Mesodermal cell (in vitro differentiated cells): ENCODE results near the gene HOGA1.
"Not testable (repeated sequence)": the region's sequence is repeated elsewhere in the genome, so short reads cannot be mapped to it uniquely, and the experiment has no call there.

Source experiments
- H3K27ac ChIP-seq: 2 replicates; pipeline ENCODE4 v1.7.0; 2013; ENCODE audit warnings: mild to moderate bottlenecking, low read depth, low read length, moderate library complexity; ENCODE audit not compliant: severe bottlenecking
- H3K36me3 ChIP-seq: 2 replicates; pipeline ENCODE4 v1.7.1; 2013; ENCODE audit warnings: mild to moderate bottlenecking, low read length, moderate library complexity; ENCODE audit not compliant: control insufficient read depth, insufficient read depth
- H3K4me1 ChIP-seq: one replicate; pipeline ENCODE4 v1.7.1; 2013; ENCODE audit warnings: mild to moderate bottlenecking, low read length; ENCODE audit not compliant: insufficient read depth, control insufficient read depth, poor library complexity, severe bottlenecking
- H3K4me3 ChIP-seq: 2 replicates; pipeline ENCODE4 v1.7.0; 2013; ENCODE audit warnings: low read length, control low read depth, mild to moderate bottlenecking; ENCODE audit not compliant: insufficient read depth, poor library complexity, severe bottlenecking; ENCODE audit errors: extremely low read depth
- H3K9me3 ChIP-seq: 2 replicates; pipeline ENCODE4 v1.7.1; 2013; ENCODE audit warnings: mild to moderate bottlenecking, low read length, moderate library complexity; ENCODE audit not compliant: control insufficient read depth
- WGBS, 2 experiments: methylation state at CpG; one replicate each; pipeline ENCODE4 v1.1.5; 2013; ENCODE audit warnings: missing lambda C conversion rate in 2 of 2; ENCODE audit not compliant: insufficient coverage in 2 of 2; 5-methylcytosine and 5-hydroxymethylcytosine counted together

The HOGA1 gene

DNA sequence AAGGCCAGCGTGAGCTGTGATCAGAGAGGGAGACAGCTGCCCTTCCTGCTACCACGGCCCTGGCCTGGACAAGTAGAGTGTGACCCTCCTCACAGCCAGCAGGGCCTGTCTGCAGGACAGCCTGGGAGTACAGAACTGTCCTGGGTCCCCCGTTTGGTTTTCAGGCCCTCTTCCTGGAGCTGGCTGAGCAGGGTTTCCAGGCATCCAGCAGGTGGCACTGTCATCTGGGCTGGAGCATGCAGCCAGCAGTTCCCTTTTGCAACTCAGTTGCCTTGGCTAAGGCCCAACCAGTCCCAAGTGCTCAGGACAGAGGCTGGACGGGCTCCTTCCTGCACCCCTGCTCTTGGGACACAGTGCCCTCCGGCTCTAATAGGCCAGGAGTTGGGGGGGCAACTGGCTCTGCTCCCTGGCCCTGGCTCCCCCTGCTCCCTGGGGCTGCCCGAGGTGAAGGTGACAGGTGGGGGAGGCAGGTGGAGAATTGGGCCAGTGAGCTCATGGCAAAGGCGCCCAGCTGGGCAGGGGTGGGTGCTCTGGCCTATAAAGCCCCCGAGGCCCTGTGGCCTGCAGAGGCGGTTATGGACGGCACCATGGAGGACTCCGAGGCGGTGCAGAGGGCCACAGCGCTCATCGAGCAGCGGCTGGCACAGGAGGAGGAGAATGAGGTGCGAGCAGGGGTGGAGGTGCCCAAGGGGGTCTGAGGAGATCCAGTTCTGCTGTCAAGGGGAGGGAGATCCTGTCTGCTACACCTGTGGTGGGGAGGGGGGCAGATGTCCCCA, 11.8 kb upstream of the HOGA1 start, which contains the start of gene ANKRD2:
Gene ANKRD2, plus strand, starts transcription at position 566 of the 776 bp plus-strand sequence. Its CDS starts 10 bp downstream, at position 576.
- WGBS, 2 experiments: 74 to 79% methylated on average over 12 to 13 of the region's 16 CpGs
- Histone ChIP-seq H3K36me3 (peaks cover 28% of the 10 kb centered on the region), H3K9me3 (no peaks in the 10 kb centered on the region), H3K4me1 (peaks cover 22% of the 10 kb centered on the region), H3K4me3 (no peak within 1 kb of the TSS), H3K27ac (no peak within 1 kb of the TSS)

DNA sequence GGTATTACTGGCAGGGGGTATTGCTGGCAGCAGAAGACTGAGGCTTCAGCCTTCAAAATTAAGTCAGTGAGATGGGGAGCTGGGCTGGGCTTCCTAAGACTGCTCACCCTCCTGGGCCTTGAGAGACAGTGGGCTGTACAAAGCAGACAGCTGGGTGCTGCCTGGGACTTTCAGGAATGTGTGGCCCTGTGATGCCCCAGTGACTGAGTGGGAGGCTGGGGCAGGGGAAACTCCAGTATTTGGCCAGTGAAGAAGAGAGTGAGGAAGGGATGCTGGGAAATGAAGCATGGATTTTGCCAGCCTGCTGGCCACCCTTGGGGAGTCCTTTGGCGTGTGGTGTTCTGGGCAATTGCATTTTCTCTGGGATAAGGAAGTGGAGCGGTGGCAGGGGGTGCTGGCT, 11.2 kb upstream of the HOGA1 start:
- Histone ChIP-seq H3K4me1 (peaks cover 22% of the 10 kb centered on the region), H3K9me3 (no peaks in the 10 kb centered on the region), H3K4me3 (no peak overlapping the region), H3K27ac (no peak overlapping the region), H3K36me3 (peaks cover 28% of the 10 kb centered on the region)
- WGBS, 2 experiments: 100% methylated on average over 1 of the region's 2 CpGs

DNA sequence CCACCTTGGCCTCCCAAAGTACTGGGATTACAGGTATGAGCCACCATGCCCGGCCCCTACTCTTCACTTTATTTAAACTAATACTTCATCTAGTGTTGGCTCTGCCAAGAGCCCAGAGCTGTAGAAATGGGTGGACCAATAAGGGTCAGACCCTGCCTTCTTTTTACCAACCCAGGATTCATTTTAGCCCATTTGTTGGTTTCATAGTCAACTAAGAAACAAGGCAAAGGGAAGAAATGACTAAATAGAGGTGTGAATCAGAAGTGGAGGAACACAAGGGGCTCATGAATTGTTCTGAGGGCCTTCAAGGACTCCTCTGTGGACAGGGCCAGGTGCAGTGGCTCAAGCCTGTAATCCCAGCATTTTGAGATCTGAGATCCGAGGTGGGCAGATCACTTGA, 10.5 kb upstream of the HOGA1 start:
- 67 to 73% methylated on average over 1 to 2 of the region's 2 CpGs for whole genome bisulfite sequencing, 2 experiments
- H3K4me3 ChIP-seq: no peak overlapping the region
- H3K9me3 ChIP-seq: no peaks in the 10 kb centered on the region
- H3K4me1 ChIP-seq: peaks cover 22% of the 10 kb centered on the region
- H3K27ac ChIP-seq: no peak overlapping the region
- peaks cover 22% of the 10 kb centered on the region for H3K36me3 ChIP-seq

DNA sequence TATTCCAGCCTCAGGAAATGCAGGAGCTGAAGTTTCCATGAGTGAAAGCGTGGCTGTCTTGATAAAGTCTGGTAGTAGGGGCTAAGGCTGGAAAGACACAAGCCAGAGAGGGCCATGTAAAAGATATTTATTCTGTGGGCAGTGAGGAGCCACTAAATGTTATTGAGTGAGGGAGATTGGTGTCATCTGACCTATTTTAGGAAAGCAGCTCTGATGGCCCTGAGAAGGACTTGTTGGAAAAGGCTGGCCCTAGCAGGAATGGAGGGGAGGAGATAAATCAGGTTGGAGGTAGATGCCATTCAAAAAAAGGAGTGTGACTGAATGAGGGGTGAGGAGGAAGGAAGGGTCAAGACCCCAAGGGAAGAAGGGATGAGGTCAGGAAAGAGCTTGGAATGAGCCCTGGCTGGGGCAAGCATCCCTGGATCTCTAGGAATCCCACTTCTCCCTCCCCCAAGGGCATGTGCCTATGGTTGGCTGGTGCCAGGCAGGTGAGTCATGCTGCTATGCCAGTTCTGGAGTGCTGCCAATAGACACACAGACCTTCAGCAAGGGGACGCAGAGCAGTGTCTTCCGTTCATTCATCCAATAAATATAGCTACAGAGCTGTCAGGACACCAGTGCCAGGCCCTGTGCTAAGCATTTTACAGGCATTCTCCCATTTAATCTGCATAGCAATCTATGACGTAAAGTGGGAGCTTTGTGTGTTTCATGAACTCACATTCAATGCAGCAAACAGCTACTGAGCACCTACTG, 9.6 kb upstream of the HOGA1 start:
- peaks cover 22% of the 10 kb centered on the region for H3K4me1 ChIP-seq
- WGBS, 2 experiments: 90 to 92% methylated on average over 2 to 3 of the region's 4 CpGs
- no peak overlapping the region for H3K4me3 ChIP-seq
- H3K27ac ChIP-seq: peak overlapping the region; percentile 84
- peaks cover 13% of the 10 kb centered on the region for H3K36me3 ChIP-seq
- H3K9me3 ChIP-seq: no peaks in the 10 kb centered on the region

DNA sequence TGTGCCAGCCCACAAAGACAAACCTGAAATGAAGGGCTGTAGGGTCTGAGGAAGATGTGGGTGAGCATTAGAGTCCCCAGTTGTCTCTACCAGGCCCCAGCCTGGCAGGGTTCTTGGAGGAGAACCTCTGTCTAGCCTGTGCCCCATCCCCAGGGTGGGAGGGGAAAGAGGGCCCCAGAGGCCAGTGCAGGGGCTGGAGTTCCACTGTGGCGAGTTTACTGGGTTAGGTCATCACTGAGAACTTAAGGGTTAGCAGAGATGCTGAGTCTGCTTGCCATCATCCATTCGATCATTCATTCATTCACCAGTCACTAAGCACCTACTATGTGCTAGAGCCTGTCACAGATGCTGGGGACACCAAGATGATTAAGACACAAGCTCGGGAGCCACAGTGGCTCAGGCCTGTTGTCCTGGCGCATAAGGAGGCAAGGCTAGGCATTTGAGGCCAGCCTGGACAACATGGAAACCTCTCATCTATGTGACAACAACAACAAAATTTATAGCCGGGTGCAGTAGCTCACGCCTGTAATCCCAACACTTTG, 9.0 kb upstream of the HOGA1 start:
- Histone ChIP-seq H3K4me3 (no peak overlapping the region), H3K27ac (peak overlapping the region; percentile 84), H3K9me3 (no peaks in the 10 kb centered on the region), H3K4me1 (peaks cover 22% of the 10 kb centered on the region), H3K36me3 (peaks cover 6% of the 10 kb centered on the region)
- WGBS, 2 experiments: 92 to 94% methylated on average over 5 of the region's 6 CpGs

DNA sequence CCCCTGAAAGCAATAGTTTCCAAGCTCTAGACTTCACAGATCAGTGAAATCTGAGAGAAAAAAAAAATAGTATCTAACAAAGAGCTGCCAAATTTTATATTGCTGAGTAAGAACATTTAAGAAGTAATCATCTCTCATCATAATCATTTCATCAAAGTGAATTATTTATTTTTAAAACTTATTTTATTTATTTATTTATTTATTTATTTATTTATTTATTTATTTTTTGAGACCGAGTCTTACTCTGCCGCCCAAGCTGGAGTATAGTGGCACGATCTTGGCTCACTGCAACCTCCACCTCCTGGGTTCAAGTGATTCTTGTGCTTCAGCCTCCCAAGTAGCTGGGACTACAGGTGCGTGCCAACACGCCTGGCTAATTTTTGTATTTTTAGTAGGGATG, 7.7 kb upstream of the HOGA1 start:
- not testable (repeated sequence) for H3K9me3 ChIP-seq, H3K27ac ChIP-seq, H3K36me3 ChIP-seq, H3K4me3 ChIP-seq
- WGBS, 2 experiments: 48 to 77% methylated on average over 3 to 4 of the region's 5 CpGs
- H3K4me1 ChIP-seq: peaks cover 22% of the 10 kb centered on the region

DNA sequence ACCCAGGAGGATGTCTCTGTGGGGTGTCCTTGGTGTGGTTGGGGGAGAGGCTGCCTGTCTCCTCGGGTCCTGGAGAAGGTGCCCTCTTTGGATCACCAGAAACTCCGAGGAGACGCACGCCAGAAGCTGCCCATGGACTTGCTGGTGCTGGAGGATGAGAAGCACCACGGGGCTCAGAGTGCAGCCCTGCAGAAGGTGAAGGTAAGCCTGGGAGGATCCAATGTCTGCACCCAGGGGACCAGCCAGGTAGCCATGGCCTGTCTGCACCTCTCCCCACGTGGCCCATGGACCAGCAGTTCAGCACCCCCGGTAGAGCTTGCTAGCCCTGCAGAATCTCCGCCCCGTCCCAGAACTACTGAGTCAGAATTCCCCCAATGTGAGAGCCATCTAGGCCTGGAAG, 6.5 kb upstream of the HOGA1 start:
- no peak overlapping the region for H3K4me3 ChIP-seq
- H3K36me3 ChIP-seq: no peaks in the 10 kb centered on the region
- 76 to 86% methylated on average over 6 to 8 of the region's 9 CpGs for WGBS, 2 experiments
- no peaks in the 10 kb centered on the region for H3K9me3 ChIP-seq
- peaks cover 20% of the 10 kb centered on the region for H3K4me1 ChIP-seq
- no peak overlapping the region for H3K27ac ChIP-seq

DNA sequence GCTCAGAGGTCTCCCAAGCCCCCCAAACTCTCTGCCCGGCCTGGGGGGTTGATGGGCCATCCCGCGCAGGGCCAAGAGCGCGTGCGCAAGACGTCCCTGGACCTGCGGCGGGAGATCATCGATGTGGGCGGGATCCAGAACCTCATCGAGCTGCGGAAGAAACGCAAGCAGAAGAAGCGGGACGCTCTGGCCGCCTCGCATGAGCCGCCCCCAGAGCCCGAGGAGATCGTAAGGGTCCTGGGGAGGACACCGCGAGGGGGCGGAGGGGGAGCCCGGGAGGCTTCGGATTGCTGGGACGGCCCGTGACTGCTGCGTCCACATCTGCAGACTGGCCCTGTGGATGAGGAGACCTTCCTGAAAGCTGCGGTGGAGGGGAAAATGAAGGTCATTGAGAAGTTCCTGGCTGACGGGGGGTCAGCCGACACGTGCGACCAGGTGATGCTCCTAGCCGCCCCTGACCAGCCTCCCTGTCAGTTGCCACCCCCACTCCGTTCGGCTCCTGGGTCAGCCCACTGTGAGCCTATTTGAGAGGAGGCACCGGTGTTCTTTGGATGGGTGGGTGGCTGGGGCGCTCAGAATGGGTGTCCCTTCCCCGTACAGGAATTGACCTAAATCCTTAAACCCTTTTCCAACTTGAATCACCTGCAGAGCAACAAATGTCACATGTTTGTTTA, 5.9 kb upstream of the HOGA1 start:
- WGBS, 2 experiments: 96 to 97% methylated on average over 30 to 35 of the region's 40 CpGs
- Histone ChIP-seq H3K36me3 (no peaks in the 10 kb centered on the region), H3K4me3 (no peak overlapping the region), H3K27ac (no peak overlapping the region), H3K4me1 (peaks cover 17% of the 10 kb centered on the region), H3K9me3 (no peaks in the 10 kb centered on the region)

DNA sequence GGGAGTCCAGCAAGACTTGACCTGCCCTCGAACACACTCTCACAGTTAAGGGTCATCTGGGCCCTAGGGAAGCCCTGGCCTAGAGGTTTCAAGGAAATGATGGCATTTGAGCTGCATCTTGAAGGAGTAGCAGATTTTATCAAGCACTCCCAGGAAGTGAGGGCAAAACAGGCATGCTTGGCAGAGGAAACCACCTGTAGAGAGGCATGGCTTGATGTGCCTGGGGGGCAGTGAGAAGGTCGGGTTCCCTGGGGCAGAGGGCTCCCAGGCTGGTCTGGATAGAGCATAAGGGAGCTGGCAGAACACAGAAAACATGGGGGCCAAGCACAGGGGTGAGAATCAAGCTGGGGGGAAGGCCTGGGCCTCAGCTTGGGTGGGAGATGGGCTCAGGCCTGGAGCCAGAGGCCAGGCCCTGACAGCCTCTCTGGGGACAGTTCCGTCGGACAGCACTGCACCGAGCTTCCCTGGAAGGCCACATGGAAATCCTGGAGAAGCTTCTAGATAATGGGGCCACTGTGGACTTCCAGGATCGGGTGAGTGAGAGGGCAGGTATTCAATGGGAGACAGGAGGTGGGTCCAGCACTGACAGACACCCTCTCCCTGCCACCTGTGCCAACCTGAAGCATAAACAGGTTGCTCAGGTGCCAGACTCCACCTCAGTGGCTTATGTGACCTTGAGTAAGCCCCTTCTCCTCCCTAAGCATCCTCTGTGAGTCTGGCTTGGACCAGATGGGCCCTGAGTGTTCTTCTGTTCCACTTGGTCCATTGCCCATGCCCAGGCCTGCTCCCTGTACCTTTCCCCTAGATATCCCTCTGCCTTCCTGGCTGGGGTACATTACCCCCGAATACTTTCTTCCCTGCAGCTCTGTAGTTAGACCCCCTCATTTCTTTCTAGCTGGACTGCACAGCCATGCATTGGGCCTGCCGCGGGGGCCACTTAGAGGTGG, 3.5 kb upstream of the HOGA1 start:
- Histone ChIP-seq H3K9me3 (no peaks in the 10 kb centered on the region), H3K36me3 (no peaks in the 10 kb centered on the region), H3K4me1 (peaks cover 7% of the 10 kb centered on the region), H3K4me3 (no peak overlapping the region), H3K27ac (no peak overlapping the region)
- 82 to 98% methylated on average over 5 to 9 of the region's 9 CpGs for WGBS, 2 experiments

DNA sequence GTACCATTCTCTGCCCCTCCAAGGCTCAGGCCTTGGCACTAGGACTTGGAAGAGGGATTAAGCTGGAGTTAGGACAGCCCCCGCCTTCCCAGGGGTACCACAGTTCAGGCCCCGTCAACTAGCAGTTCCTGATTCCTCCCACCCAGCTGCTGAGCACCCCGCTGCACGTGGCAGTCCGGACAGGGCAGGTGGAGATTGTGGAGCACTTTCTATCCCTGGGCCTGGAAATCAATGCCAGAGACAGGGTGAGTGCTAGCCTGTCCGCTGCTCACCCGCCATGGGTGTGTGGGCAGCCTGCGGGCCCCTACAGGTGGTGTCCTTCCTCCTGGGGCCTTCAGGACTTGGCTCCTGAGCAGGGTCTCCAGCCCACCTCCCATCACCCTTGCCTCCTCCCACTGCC, 2.0 kb upstream of the HOGA1 start:
- WGBS, 2 experiments: 91 to 98% methylated on average over 7 to 8 of the region's 8 CpGs

More for the DNA sequence above, 2.0 kb upstream of the HOGA1 start:
- Histone ChIP-seq H3K4me3 (no peak overlapping the region), H3K4me1 (peaks cover 7% of the 10 kb centered on the region), H3K36me3 (no peaks in the 10 kb centered on the region), H3K9me3 (no peaks in the 10 kb centered on the region), H3K27ac (no peak overlapping the region)
